ENCODE results near the gene SNX7.

- TF ChIP-seq CTCF (IDR thresholded peaks at IDR 0.05; ENCODE audit: low read depth, low read length) (no peak), EZH2phosphoT487 (IDR thresholded peaks at IDR 0.05; ENCODE audit: low read depth) (no peak)
Observed at GRCh38 chr1:98662356-98662670, 792 bp downstream of the SNX7 start.

Measured in OCI-LY3 (cell line).